GM23248 (cell line): ENCODE measurements around the gene ETV5.

ENCODE experiments used
- EZH2 ChIP-seq: fragments of 200-600 bp; sonication (generic); IDR thresholded peaks from 2 replicates; pipeline ENCODE4 v1.6.1; 2018; ENCODE audit warnings: antibody characterized with exemption, mild to moderate bottlenecking; ENCODE audit not compliant: insufficient read depth, poor library complexity, severe bottlenecking
- EZH2phosphoT487 ChIP-seq: fragments of 200-600 bp; sonication (generic); IDR thresholded peaks from 2 replicates; pipeline ENCODE4 v1.6.1; 2018; ENCODE audit warnings: antibody characterized with exemption, moderate library complexity, mild to moderate bottlenecking, low read depth; ENCODE audit not compliant: insufficient read depth

- TF ChIP-seq EZH2: no peak
- TF ChIP-seq EZH2phosphoT487: no peak
Measured at GRCh38 chr3:186058225-186058624, 50.7 kb downstream of the ETV5 start.
